NCI-H524 treated with DMSO at 0.1 percent for 48 hours (cell line): ENCODE data around the gene RNU1-4.
A peak's percentile ranks its signal among the peaks of the same experiment; 100 is the strongest.
"Not testable (repeated sequence)": the region's sequence is repeated elsewhere in the genome, so short reads cannot be mapped to it uniquely, and the experiment has no call there.

Experiments used
- DNase-seq: peaks from one replicate; lab custom pipeline; 2025; lab: John Stamatoyannopoulos, UW

Gene RNU1-4

DNA sequence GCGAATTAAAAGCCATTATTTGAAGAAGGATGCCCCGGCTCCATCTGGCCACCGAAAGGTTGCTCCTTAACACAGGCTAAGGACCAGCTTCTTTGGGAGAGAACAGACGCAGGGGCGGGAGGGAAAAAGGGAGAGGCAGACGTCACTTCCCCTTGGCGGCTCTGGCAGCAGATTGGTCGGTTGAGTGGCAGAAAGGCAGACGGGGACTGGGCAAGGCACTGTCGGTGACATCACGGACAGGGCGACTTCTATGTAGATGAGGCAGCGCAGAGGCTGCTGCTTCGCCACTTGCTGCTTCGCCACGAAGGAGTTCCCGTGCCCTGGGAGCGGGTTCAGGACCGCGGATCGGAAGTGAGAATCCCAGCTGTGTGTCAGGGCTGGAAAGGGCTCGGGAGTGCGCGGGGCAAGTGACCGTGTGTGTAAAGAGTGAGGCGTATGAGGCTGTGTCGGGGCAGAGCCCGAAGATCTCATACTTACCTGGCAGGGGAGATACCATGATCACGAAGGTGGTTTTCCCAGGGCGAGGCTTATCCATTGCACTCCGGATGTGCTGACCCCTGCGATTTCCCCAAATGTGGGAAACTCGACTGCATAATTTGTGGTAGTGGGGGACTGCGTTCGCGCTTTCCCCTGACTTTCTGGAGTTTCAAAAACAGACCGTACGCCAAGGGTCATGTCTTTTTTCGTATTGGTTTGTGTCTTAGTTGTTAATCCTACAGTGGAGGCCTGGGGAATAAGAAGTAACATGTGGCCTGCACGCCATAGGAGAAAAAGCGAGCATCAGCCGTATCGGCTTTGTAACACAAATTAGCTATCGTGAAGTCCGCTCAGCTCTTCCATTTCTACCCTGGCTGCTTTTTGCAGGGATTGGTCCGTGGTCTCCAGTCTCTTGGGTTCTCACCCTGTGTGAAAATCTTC is at the start of gene RNU1-4:
Gene RNU1-4, plus strand, starts transcription at position 470 of the 918 bp plus-strand sequence.
- not testable (repeated sequence) for DNase-seq

- not testable (repeated sequence) for DNase-seq
These were observed 49.2 kb upstream of the RNU1-4 start for GRCh38 chr1:16690971-16691682.

DNA sequence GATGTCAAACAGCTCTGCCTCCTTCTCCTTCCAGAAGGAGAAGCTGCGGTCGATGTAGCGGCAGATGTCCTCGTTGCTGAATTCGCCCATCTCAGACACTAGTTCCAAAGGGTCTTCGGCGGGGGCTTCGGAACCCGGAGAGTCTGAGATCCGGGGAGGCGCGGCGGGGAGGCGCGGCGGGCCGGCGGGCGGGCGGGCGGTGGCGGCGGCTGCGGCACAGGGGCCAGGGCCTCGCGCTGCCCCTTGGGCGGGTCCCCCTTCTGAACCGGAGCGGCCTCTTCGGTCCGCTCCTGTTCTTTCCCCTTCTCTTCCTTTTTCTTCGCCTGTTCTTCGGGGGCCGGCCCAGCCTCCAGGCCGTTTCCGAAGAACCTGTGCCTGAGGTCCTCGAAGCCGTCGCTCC is 48.0 kb upstream of the RNU1-4 start:
- not testable (repeated sequence) for DNase-seq

DNA sequence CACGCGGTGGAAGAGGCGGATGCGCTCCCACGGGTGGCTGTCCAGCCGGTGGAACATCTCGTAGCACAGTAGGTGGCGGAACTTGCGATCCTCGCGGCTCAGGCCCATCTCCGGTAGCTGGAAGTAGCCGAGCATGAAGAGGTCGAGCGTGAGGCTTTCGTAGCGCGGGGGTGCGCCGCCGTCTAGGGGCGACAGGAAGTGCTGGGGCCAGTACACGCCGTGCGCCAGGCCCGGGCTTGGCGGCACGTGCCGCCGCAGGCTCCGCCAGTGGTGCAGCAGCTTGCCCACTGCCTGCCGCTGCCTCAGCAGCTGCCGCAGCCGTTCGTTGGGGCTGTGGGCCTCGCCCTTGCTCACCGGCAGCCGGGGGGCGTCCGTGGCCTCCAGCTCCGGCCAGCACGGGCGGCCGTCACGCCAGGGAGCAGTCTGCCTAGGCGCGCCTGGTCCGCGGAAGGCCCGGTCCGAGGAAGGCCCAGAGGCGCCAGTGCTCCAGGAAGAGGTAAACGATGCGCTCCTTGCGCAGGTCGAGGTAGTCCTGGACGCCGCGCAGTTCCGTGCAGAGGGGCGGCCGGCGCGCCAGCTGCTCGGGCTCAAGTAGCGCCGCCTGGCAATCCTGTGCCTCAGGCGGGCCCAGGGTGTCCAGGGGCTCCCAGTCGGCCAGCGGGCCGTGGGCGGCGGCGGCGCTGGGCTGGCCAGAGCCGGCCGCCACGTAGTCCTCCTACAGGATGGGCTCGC is 47.4 kb upstream of the RNU1-4 start:
- DNase-seq = not testable (repeated sequence)

DNA sequence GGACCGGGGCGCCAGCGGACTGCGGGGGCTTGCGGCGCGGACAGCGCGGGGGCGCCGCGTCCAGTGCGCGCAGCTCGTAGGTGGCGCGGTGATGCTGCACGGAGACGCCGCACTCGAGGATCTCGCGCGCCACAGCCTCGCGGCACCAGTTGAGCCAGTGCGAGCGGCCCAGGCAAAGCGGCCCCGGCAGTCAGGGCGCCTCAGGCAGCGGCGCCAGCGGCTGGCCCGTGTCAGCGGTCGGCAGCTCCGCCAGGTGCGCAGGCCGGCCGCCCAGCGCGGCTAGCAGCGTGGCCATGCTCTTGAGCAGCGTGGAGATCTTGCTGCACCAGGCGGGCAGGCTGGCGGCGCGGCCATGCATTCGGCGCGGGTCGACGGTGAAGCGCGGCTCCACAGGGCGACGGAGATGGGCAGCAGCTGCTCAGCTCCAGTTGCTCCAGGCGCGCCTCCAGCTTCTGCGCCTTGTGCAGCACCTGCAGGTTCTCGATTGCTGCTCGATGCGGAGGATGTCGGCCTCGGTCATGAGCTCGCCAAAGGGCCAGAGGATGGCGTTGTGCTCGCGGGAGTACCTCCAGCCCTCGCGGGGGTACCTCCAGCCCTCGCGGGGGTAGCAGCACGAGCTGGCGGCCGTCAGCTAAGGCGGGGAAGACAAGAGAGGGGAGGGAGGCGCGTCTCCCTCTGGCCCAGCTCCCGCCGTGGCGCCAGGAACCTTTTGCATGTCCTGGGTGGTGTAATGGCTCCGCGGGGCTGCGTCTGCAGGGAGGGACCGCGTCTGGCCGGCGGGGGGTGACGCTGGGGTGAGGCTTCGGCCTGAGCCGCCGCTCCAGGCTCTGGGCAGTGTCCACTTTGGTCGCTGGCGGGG is 46.6 kb upstream of the RNU1-4 start:
- DNase-seq = not testable (repeated sequence)

- DNase-seq = not testable (repeated sequence)
These were observed 46.0 kb upstream of the RNU1-4 start for GRCh38 chr1:16694308-16694702.

GRCh38 chr1:16696507-16697150 is 43.7 kb upstream of the RNU1-4 start:
- DNase-seq = not testable (repeated sequence)

DNA sequence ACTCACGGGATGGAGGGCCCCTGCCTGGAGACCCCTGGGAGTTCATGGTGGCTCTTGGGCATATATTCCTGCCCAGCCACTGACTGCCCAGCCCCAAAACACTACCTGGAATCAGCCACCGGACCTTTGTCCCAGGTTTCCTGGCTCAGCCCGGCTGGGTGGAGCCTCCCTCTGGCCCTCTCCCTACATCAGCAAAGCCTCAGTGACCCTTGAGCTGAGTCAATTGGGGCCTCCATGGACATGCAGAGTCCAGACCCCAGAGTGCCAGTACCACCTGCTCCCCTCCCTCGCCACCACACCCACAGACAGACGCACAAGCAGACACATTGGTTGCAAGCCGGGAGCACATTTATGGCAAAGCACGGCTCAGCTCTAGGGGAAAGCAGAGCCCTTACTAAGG is 43.2 kb upstream of the RNU1-4 start:
- not testable (repeated sequence) for DNase-seq

GRCh38 chr1:16699440-16699839 is 40.9 kb upstream of the RNU1-4 start:
- not testable (repeated sequence) for DNase-seq

DNA sequence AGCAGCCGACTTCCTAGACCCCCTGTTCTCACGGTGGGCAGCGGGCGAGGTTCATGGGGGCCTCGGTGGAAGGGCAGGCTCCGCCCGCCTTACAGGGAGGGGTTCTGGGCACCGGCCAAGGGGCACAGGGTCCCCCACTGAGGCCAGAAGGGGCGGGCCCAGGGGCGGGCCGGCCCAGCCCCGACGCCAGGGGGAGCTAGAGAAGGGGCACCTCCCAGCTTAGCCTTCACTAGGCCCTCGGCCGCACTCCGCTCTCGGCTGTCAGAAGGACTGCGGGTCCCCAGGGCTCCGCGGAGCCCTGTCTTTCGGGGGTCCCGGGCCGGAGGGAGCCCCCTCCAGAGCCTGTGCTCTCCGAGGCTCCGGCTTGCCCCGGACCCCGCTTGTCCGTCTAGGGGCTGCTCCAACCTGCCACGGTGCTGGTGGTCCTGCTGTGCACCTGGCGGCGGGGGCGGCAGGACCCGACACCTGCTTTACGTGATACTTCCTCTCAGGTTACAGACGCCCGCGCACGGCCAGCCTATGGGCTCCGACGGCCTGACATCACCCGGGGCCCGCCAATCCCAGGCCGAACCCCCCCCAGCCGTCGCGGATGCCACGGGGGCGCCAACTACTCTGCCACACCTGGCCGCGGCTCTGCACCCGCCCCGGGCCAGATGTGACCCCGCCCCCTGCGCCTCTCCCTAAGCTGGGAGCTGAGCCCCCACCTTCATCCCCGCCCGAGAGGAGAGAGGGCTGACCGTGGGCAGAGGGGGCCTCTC is 40.0 kb upstream of the RNU1-4 start:
- DNase-seq = not testable (repeated sequence)

DNA sequence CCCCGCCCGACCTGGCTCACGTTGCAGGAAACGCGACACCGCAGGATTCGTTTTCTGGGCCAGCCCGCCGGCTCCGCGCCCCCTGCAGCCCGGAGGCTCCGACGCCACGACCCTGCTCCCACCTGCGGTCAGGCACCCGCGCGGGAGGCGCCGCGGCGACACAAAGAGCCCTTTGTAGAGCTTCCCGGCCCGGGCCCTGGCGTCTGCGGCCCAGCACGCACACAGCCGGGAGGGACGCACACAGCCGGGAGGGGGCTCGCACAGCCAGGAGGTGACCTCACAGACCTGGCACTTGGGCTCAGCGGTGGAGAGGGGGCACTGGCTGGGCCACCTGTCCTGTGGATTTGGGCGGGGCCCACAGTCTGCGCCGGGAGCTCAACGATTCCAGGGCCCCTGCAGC is 39.1 kb upstream of the RNU1-4 start:
- not testable (repeated sequence) for DNase-seq

DNA sequence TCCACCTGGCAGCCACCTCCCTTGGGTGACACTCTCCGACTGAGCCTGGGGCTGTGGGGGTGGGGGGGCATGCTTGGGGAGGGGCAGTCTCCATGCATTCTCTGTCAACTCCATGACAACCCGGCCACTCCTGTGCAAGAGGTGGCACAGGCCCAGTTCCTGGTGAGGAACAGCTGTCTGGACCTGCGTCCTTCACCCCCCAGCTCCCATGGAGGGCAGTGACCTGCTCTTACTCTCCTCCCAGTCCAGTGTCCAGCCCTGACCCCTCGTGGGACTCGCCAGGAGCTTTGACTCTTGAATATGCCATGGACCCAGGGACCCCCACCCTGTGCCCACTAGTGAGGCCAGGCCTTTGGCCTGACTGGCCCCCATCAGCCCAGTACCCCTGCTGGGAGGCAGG is 38.0 kb upstream of the RNU1-4 start:
- DNase-seq = not testable (repeated sequence)

DNA sequence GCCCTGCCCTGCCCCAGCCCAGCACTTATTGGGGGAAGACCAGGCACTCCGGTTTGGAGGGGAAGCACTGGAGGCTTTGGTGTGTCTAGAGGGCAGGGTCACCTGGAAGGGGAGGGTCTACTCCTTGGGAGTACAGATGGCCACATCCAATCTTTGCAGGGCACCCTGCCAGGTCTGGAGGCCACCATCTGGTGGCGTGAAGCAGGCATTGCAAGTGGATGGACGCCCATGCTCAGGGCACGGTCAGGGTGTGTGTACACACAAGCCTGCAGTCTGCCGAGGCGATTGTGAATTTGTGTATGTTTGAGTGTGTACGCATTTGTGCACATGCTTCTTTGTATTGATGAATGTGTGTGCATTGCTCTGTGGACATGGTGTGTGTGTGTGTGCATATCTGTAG is 37.2 kb upstream of the RNU1-4 start:
- DNase-seq = not testable (repeated sequence)

- peak; percentile 44 for DNase-seq
These were observed 36.7 kb upstream of the RNU1-4 start for GRCh38 chr1:16703602-16704001.

GRCh38 chr1:16704076-16704475 is 36.2 kb upstream of the RNU1-4 start:
- DNase-seq = not testable (repeated sequence)

GRCh38 chr1:16704502-16705100 is 35.7 kb upstream of the RNU1-4 start:
- DNase-seq = not testable (repeated sequence)

- peak; percentile 74 for DNase-seq
These were observed 34.0 kb upstream of the RNU1-4 start for GRCh38 chr1:16706302-16706701.

- not testable (repeated sequence) for DNase-seq
These were observed 32.9 kb upstream of the RNU1-4 start for GRCh38 chr1:16707130-16708093.
